ENCODE data around the gene KIAA0930.

KIAA0930 gene

DNA sequence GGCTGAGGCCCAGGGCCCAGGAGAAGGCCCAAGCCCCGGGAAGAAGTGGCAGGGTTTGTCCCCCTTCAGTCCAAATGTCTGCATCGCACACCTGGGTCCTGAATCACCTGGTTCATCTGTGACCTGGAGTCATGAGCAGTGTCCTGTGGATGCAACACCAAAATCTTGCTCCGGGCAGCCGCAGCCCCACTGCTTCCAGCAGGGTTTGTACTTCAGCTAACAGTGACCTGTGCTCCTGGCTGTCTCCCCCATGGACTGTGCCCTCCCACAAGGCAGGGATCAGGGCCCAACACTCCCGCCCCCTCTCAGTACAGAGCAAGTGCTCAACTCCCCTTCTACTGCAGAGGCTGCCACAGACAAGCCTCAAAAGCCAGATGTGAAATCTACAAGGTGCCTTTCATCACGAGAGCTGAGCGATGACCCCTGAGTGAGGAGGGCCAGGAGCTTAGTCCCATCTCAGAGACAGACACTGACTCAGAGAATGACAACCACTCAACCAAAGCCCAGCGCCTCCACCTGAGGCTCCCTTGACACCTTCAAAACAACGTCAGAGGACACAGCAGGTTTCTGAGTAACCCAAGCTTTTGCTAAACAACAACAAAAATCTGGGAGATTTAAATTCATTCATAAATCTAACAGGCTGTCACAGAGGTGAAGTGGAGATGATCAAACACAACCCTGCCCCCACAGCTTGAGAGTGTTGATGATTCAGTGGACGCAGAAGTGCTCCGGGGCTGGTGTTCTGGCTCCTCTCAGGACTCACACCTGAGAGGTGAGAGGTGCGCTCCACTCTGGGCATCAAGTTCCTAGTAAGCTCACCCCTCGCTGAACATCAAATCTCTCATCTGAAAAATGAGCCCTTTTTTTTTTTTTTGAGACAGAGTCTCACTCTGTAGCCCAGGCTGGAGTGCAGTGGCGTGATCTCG, 3.4 kb downstream of the KIAA0930 start:
- no peak for DNase-seq

DNA sequence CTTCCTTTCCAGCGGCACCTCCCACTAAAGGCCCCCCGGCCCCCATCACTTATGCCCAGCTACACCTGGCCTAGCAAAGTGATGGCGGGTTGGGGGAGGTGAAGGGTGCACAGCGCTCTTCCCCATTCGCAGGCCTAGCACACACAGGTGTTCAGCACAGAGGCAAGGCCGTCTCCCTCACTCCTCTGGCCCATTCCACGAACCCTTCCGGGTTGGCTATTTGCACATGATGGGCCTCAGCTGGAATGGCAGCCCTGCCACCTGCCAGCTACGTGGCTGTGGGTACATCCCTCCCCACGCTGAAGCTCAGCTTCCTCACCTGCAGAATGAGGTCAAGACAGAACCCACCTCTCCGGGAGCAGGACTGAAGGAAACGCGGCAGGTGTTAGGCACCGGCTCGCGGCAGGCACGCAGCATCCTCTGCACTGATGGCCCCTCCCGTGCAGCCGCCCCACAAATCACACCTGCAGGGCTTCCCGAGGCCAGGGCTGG, 4.8 kb downstream of the KIAA0930 start:
- no peak for DNase-seq

DNA sequence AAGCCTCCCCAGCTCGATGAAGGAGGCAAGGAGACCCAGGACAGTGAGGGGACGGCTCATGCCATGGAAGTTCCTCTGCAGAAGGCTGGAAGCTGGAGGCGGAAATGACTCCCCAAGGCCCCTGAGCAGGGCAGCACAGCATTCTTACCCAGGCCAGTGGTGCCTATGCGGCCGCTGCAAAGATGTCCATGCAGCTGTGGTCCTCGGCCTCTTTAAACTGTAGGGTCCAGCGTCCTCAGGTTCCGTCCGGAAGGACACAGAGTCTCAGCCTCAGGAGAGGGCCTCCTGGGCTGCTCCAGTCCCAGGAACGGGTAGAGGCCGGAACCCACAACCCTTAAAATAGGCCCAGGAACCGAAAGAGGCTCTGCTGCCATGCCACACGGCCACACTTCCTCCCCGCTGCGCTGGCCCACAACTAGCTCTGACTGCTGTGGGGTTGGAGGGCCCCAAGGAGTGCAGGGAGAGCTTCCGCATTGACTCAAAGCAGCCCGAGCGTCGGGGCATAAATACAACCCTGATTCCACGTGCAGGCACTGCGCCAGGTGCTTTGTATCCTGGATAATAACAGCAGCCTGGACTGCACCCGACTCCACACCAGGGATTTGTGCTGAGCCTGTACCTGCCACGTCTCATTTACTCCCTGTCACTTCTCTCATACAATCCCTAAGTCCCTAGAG, 5.5 kb downstream of the KIAA0930 start:
- no peak for DNase-seq

- DNase-seq = no peak
Observed at GRCh38 chr22:45233827-45234226, 6.9 kb downstream of the KIAA0930 start.

DNA sequence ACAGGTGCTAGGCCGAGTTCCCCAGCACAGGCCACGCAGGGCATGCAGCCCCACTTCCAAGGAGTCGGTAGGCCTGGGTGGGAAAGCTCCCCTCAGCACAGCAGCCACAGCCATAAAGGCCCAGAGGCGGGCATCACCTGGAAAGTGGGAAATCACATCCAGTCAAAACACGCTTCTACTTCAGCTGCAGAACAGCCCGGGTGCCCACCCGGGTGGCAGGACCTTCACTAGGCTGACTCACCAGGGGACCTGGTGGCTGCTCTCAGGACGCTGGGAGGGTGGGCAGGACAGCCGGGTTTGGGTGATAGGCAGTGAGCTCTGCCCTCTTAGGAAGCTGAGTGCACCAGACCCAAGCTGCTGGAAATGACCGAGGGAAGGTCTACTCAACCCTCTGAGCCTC, 7.3 kb downstream of the KIAA0930 start:
- DNase-seq = no peak

- no peak for DNase-seq
Observed at GRCh38 chr22:45231293-45231692, 9.4 kb downstream of the KIAA0930 start.

DNA sequence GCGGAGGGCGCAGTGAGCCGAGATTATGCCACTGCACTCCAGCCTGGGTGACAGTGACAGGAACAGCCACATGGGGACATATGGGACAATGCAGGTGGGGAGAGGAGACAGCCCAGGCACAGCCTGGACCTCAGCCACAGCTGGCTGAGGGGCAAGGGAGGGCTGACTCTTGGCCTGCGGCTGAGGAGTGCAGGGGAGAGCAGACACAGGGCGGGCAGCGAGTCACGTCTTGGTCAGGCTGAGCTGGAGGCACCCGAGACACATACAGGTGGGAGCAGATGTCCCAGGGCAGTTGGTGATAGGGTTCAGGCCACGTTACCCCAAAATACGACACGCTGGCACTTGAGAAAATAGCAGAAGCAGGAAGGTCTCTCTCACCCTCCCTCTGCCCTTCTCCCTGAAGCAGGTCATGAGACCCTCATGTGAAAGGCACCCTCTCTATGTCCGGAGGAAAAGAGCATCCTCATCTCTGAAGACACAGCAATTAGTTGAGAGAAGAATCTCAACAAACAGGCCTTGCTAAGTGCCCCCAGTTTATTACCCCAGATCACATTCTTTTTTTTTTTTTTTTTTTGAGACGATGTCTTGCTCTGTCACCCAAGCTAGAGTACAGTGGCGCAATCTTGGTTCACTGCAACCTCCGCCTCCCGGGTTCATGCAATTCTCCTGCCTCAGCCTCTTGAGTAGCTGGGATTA, 10.5 kb downstream of the KIAA0930 start:
- no peak for DNase-seq

GRCh38 chr22:45229181-45229580, 11.5 kb downstream of the KIAA0930 start:
- DNase-seq = no peak

DNA sequence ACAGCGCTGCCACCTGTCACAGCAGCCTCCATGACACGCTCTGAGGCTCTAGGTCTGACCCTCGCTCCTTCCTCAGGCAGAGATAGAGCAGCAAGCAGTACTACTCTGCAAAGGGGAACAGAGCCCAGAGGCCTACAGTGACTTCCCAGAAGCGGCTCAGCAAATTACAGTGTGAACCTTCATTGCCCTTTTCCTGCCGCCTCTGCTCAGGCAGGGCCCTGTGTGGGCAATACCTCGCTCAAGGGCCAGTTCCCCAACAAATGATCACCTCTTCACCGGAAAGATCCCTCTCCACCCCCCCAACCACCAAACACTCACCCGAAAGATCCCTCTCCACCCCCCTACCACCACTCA, 12.3 kb downstream of the KIAA0930 start:
- DNase-seq = no peak

GRCh38 chr22:45227645-45228400, 12.9 kb downstream of the KIAA0930 start:
- DNase-seq = no peak

DNA sequence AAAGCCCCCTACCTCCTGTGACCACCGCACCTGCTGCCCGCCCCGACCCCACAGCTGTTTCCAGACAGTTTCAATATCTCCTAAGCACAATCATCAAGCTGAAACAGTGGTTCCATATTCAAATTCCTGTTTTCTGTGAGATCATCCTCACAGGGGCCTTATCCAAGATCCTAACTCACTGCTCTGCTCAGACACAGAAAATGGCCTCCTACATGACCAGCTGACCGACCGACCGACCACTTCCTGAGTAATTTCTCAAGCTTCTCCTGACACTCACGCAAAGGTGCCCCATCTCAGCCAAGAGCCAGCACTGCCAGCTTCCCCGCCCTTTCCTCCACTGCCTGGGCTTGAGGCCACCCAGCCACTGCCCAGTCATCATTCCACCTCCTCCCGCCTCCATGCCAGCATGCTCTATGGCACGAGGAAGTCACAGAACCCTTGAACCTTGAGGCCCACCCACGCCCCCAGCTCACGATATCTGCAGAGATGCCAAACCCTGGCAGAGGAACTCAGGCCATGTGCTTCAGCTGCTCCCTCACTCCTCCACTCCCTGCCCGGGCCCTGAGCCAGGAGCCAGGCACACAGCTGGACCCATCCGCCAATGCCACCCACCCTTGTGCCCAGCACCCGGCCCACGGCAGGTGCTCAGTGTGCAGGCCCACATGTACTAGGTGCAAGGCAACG, 14.0 kb downstream of the KIAA0930 start:
- no peak for DNase-seq

DNA sequence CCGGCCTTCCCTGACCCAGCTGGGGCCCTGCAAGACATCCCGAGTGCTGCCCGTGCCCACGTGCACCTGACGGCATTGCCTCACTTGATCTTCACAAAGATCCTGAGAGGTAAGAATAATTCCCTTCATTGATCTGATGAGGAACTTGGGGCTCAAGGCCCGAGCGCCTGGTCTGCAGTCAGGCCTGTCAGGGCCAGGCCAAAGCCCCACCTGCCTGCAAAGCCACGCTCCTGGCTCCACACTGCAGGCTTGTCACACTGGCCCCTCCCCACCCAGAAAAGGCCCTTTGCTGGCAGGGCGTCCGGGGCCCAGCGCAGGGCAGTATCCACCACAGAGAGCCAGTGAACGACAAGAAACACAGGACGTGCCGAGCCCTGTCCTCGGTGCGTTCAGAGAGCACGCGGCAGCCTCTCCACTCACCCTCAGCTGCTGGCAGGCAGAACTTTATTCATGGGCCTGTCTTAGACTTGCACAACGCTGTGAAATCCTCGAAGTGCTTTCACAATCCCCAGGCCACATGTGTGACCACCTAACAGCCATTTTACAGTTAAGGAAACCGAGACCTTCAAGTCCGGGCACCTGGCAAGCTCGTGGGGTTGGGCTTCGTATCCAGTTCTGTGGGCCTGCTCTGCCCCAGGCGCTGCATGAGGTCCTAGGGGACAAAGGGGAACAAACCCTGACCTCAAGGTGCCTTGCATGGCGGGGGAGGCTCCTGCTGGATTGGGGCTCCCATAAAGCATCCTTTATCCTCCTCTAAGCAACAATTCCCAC, 14.8 kb downstream of the KIAA0930 start:
- no peak for DNase-seq

- DNase-seq = no peak
Observed at GRCh38 chr22:45224988-45225731, 15.5 kb downstream of the KIAA0930 start.

GRCh38 chr22:45224331-45224730, 16.4 kb downstream of the KIAA0930 start:
- DNase-seq = no peak

DNA sequence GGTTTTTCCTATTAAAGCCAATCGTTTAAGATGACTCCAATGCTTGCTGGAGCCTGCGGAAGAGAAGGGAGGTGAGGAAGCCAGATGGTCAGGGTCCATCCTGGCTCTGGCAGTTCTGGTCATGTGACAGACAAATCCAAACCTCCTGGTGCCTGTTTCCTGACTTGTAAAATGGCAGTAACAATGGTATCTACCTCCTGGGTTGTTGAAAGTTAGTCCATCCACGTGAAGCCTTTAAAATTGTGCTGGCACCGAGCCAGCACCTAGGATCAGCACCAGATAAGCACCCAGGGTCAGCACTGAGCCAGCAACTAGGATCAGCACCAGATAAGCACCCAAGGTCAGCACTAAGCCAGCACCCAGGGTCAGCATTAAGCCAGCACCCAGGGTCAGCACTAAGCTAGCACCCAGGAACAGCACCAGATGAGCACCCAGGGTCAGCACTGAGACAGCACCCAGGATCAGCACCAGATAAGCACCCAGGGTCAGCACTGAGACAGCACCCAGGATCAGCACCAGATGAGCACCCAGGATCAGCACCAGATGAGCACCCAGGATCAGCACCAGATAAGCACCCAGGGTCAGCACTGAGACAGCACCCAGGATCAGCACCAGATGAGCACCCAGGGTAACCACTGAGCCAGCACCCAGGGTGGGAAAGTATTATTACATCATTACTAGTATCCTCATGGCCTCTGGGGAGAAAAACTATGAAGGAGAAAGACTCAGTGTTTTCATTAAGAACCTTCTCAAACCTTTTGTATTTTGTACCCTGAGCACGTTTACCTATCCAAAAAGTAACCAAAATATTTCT, 17.2 kb downstream of the KIAA0930 start:
- no peak for DNase-seq

GRCh38 chr22:45221201-45221600, 19.5 kb downstream of the KIAA0930 start:
- no peak for DNase-seq

DNA sequence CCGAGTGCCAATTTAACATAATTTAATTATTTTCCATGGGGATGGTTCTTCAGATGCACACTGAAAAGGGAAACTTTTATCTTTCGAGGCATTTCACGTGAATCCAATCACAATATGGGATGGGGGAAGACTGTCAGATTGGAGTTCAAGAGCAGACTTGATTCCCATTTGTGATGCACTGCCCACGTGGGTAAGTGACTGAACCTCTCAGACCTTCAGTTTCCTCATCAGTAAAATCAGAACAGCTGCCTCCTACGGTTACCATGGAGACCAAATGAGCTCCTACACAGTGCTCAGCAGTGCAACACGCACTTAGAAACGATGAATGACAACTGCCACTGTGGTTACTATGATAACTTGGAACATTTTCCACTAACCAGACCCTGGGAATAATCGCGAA, 21.7 kb downstream of the KIAA0930 start:
- peak; percentile 18 to 28 for DNase-seq

DNA sequence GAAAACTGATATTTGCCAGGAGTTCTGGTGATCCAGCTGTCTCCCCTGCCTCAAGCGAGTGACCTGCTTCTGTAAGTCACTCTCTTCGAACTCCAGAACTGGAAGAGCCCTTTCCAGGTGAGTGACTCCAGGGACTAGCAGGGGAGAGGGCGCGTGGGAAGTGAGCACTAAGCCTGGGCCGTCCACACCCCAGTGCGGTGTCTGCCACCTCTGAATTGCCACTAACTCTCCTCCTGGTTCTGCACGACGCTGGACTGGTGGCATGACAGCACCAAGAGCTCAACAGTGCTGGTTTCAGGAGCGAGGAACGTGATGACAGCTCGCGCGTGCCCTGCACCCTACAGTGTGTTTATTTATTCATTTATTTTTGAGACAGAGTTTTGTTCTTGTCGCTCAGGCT, 22.9 kb downstream of the KIAA0930 start:
- DNase-seq = no peak

DNA sequence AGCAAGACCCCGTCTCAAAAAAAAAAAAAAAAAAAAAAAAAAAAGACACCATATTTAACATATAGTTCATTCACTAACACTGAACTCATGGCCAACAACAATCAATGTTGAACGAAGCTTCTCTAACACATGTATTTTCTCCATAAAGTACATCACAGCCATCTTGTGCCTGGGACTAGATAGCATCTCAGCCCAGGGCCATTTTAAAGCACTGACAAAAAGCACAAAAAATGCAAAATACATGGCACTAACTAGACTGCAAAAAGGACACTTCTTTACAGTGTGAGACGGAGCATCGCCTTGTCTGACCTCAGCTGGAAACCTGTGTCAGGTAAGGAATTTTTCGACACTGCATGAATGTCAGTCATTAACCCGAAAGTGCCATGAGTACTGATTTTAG, 23.3 kb downstream of the KIAA0930 start:
- DNase-seq = no peak

Measured in activated CD4-positive, alpha-beta T cell treated with anti-CD3 and anti-CD28 coated beads for 4 hours (primary cell).